ENCODE data around the gene KCNG2. TPM values are rescaled to one million over a fixed set of nuclear protein-coding genes. Genes with fewer than 3 reads are reported as not detected.

KCNG2 gene
- total and polyA plus RNA-seq, 2 donors (not counting 1 experiment from before 2014, with no cell fraction given), result not detected

- peak overlapping the region; percentile 70 for H3K4me2 ChIP-seq (replicated peaks; ENCODE audit: low read depth, low read length, poor library complexity, severe bottlenecking)
- ChIA-PET CTCF (no interaction called here), POLR2A (no interaction called here)
- peaks cover 29 to 38% of the 10 kb centered on the region in 2 donors for H3K4me1 ChIP-seq (ENCODE audit: control insufficient read depth in 2 of 2, insufficient read depth in 2 of 2, low read length in 2 of 2)
- peaks cover 0 to 34% (median 0%) of the 10 kb centered on the region in 3 donors for H3K9me3 ChIP-seq (ENCODE audit: control extremely low read depth in 1 of 3, control insufficient read depth in 2 of 3, insufficient read depth in 1 of 3, low read length in 2 of 3)
- H3K9ac ChIP-seq (ENCODE audit: low read length), result no peak overlapping the region
- intact Hi-C loops (cut with micrococcal nuclease), result no loop called here
- no peaks in the 10 kb centered on the region for H3K36me3 ChIP-seq (replicated peaks in 1 of 2; ENCODE audit: control extremely low read depth in 1 of 2, control insufficient read depth in 1 of 2, extremely low read depth in 1 of 2, insufficient read depth in 2 of 2, low read length in 1 of 2)
- TF ChIP-seq, protein P1, sequence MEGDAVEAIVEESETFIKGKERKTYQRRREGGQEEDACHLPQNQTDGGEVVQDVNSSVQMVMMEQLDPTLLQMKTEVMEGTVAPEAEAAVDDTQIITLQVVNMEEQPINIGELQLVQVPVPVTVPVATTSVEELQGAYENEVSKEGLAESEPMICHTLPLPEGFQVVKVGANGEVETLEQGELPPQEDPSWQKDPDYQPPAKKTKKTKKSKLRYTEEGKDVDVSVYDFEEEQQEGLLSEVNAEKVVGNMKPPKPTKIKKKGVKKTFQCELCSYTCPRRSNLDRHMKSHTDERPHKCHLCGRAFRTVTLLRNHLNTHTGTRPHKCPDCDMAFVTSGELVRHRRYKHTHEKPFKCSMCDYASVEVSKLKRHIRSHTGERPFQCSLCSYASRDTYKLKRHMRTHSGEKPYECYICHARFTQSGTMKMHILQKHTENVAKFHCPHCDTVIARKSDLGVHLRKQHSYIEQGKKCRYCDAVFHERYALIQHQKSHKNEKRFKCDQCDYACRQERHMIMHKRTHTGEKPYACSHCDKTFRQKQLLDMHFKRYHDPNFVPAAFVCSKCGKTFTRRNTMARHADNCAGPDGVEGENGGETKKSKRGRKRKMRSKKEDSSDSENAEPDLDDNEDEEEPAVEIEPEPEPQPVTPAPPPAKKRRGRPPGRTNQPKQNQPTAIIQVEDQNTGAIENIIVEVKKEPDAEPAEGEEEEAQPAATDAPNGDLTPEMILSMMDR (IDR thresholded peaks at IDR 0.05), result no peak
- TF ChIP-seq EZH2 (IDR thresholded peaks at IDR 0.05; ENCODE audit: borderline replicate concordance, insufficient read depth, low read depth, low read length, poor library complexity, severe bottlenecking), result no peak
- H4K20me1 ChIP-seq (ENCODE audit: control insufficient read depth, insufficient read depth, low read length, poor library complexity, severe bottlenecking), result no peaks in the 10 kb centered on the region
- H3K27ac ChIP-seq (ENCODE audit: low read length in 2 of 2), result no peak overlapping the region
- H3K27ac Mint-ChIP-seq, result no peak overlapping the region
- peaks cover 28% of the 10 kb centered on the region for H3K4me1 Mint-ChIP-seq
- peaks cover 65% of the 10 kb centered on the region for H3K27me3 Mint-ChIP-seq
- peak overlapping the region; percentile 37 for H3K4me3 Mint-ChIP-seq
- WGBS (ENCODE audit: insufficient coverage), result 82% methylated on average over 27 of the region's 27 CpGs
- DNase-seq (no peak), ATAC-seq (ENCODE audit: low read depth) (no peak)
- H2AFZ ChIP-seq (ENCODE audit: insufficient read depth, low read depth, low read length, poor library complexity, severe bottlenecking), result no peak overlapping the region
- H3K79me2 ChIP-seq (ENCODE audit: control insufficient read depth, insufficient read depth, low read length), result no peaks in the 10 kb centered on the region
- H3K9me3 Mint-ChIP-seq (ENCODE audit: insufficient read depth), result no peaks in the 10 kb centered on the region
- H3K4me3 ChIP-seq (ENCODE audit: control extremely low read depth in 1 of 5, extremely low read depth in 1 of 5, insufficient read depth in 1 of 5, low read depth in 2 of 5, low read length in 4 of 5), result no peak overlapping the region
- H3K27me3 ChIP-seq (replicated peaks in 1 of 4; ENCODE audit: control extremely low read depth in 1 of 4, control insufficient read depth in 3 of 4, insufficient read depth in 4 of 4, low read length in 3 of 4), result peaks cover 0 to 71% (median 27%) of the 10 kb centered on the region in 4 experiments
These were observed 9.0 kb upstream of the KCNG2 start for GRCh38 chr18:79788734-79789085.

- no peaks in the 10 kb centered on the region for H3K36me3 ChIP-seq (replicated peaks in 1 of 2; ENCODE audit: control extremely low read depth in 1 of 2, control insufficient read depth in 1 of 2, extremely low read depth in 1 of 2, insufficient read depth in 2 of 2, low read length in 1 of 2)
- no peak overlapping the region for H2AFZ ChIP-seq (ENCODE audit: insufficient read depth, low read depth, low read length, poor library complexity, severe bottlenecking)
- no peaks in the 10 kb centered on the region for H4K20me1 ChIP-seq (ENCODE audit: control insufficient read depth, insufficient read depth, low read length, poor library complexity, severe bottlenecking)
- H3K4me1 ChIP-seq (ENCODE audit: control insufficient read depth in 2 of 2, insufficient read depth in 2 of 2, low read length in 2 of 2), result peaks cover 29 to 38% of the 10 kb centered on the region in 2 donors
- POLR2A ChIA-PET, result no interaction called here
- H3K9ac ChIP-seq (ENCODE audit: low read length), result no peak overlapping the region
- no peaks in the 10 kb centered on the region for H3K79me2 ChIP-seq (ENCODE audit: control insufficient read depth, insufficient read depth, low read length)
- H3K4me3 ChIP-seq (ENCODE audit: control extremely low read depth in 1 of 5, extremely low read depth in 1 of 5, insufficient read depth in 1 of 5, low read depth in 2 of 5, low read length in 4 of 5), result no peak overlapping the region
- CTCF ChIA-PET, result no interaction called here
- peaks cover 0 to 30% (median 0%) of the 10 kb centered on the region in 3 donors for H3K9me3 ChIP-seq (ENCODE audit: control extremely low read depth in 1 of 3, control insufficient read depth in 2 of 3, insufficient read depth in 1 of 3, low read length in 2 of 3)
- no peak overlapping the region for H3K27ac Mint-ChIP-seq
- 96% methylated on average over 54 of the region's 54 CpGs for WGBS (ENCODE audit: insufficient coverage)
- ATAC-seq (ENCODE audit: low read depth) (no peak), DNase-seq (no peak)
- no peak overlapping the region for H3K4me2 ChIP-seq (replicated peaks; ENCODE audit: low read depth, low read length, poor library complexity, severe bottlenecking)
- intact Hi-C loops (cut with micrococcal nuclease), result no loop called here
- peaks cover 59% of the 10 kb centered on the region for H3K27me3 Mint-ChIP-seq
- H3K4me3 Mint-ChIP-seq, result peak overlapping the region; percentile 37
- TF ChIP-seq EZH2 (IDR thresholded peaks at IDR 0.05; ENCODE audit: borderline replicate concordance, insufficient read depth, low read depth, low read length, poor library complexity, severe bottlenecking), result no peak
- TF ChIP-seq, protein P1 (IDR thresholded peaks at IDR 0.05), result no peak
- H3K9me3 Mint-ChIP-seq (ENCODE audit: insufficient read depth), result no peaks in the 10 kb centered on the region
- H3K27ac ChIP-seq (ENCODE audit: low read length in 2 of 2), result no peak overlapping the region
- H3K27me3 ChIP-seq (replicated peaks in 1 of 4; ENCODE audit: control extremely low read depth in 1 of 4, control insufficient read depth in 3 of 4, insufficient read depth in 4 of 4, low read length in 3 of 4), result peaks cover 0 to 68% (median 27%) of the 10 kb centered on the region in 4 experiments
- H3K4me1 Mint-ChIP-seq, result peaks cover 28% of the 10 kb centered on the region
These were observed 8.4 kb upstream of the KCNG2 start for GRCh38 chr18:79789091-79789891.
